Upper lobe of left lung (tissue), 6 donors: ENCODE measurements around the gene PLIN3. TPM values are rescaled to one million over a fixed set of nuclear protein-coding genes. Genes with fewer than 3 reads are reported as not detected.
"Not testable (repeated sequence)": the region's sequence is repeated elsewhere in the genome, so short reads cannot be mapped to it uniquely, and the experiment has no call there.

ENCODE experiments used
- ATAC-seq, 2 donors: fragments of 200-7000 bp; cut with Tn5 transposase; one replicate each; pipeline ENCODE4 v1.9.1; 2022; ENCODE audit warnings: mild to moderate bottlenecking in 2 of 2, moderate library complexity in 2 of 2; ENCODE audit not compliant: low FRiP score in 2 of 2
- DNase-seq, 2 donors: peaks; one replicate each; pipeline ENCODE4 v3.0.0-alpha.2; 2019 to 2020
- H3K27ac ChIP-seq, 4 donors: fragments of 200-600 bp; sonication (generic); one replicate each; pipeline ENCODE4 v1.5.1; 2016 to 2019
- H3K27me3 ChIP-seq, 4 donors: fragments of 200-600 bp; sonication (generic); one replicate each; pipeline ENCODE4 v1.5.1; 2017 to 2019
- H3K36me3 ChIP-seq, 4 donors: fragments of 200-600 bp; sonication (generic); one replicate each; pipeline ENCODE4 v1.5.1; 2016 to 2019
- H3K4me1 ChIP-seq, 4 donors: fragments of 200-600 bp; sonication (generic); one replicate each; pipeline ENCODE4 v1.5.1; 2018 to 2019
- H3K4me3 ChIP-seq, 4 donors: fragments of 200-600 bp; sonication (generic); one replicate each; pipeline ENCODE4 v1.5.1; 2017 to 2019; ENCODE audit warnings: mild to moderate bottlenecking in 2 of 4, moderate library complexity in 1 of 4
- H3K9me3 ChIP-seq, 4 donors: fragments of 200-600 bp; sonication (generic); one replicate each; pipeline ENCODE4 v1.5.1; 2018 to 2019
- CTCF ChIP-seq, 6 experiments: fragments of 450-650 bp in 4 of 6; fragments of 200-600 bp in 2 of 6; sonication (generic) in 2 of 6; IDR thresholded peaks; one replicate each; pipeline ENCODE4 v1.5.1; 2016 to 2019; ENCODE audit warnings: antibody characterized with exemption in 6 of 6
- EP300 ChIP-seq, 4 donors: sonication (generic); formaldehyde crosslinking; IDR thresholded peaks; one replicate each; pipeline ENCODE4 v1.5.1; 2017; ENCODE audit warnings: antibody characterized with exemption in 4 of 4, control low read depth in 2 of 4
- POLR2A ChIP-seq, 4 donors: fragments of 450-650 bp; IDR thresholded peaks; one replicate each; pipeline ENCODE4 v1.5.1; 2016 to 2017; ENCODE audit warnings: antibody characterized with exemption in 4 of 4, mild to moderate bottlenecking in 2 of 4
- POLR2AphosphoS5 ChIP-seq, 2 donors: sonication (generic); formaldehyde crosslinking; IDR thresholded peaks; one replicate each; pipeline ENCODE4 v1.5.1; 2017; ENCODE audit warnings: antibody characterized with exemption in 2 of 2
- WGBS, 2 donors: methylation state at CpG; one replicate each; pipeline ENCODE4 v1.1.5; 2017 to 2018; 5-methylcytosine and 5-hydroxymethylcytosine counted together
- total RNA-seq, 6 donors: library from RNA; depleted of rRNA in 4 of 6; stranded (reverse); fragments of >200 nt in 4 of 6; gene quantifications; one replicate each; pipeline versions ENCODE4 v1.1.0 to v1.2.1, GENCODE V29; 2016 to 2021
- donor health status: DM: no; HTN: no; CAD: no; lungs with moderate emphysema.
- donor health status: DM: no; HTN: yes; CAD: no; lungs with severe emphysema.

PLIN3 gene
- total RNA-seq, 6 donors from 2014 or later = 29.3 to 55.1 (median 38.4) TPM

- TF ChIP-seq POLR2AphosphoS5 (IDR thresholded peaks at IDR 0.05) (no peak), EP300 (IDR thresholded peaks at IDR 0.05) (no peak)
- H3K27ac ChIP-seq = no peak within 1 kb of the TSS
Measured at GRCh38 chr19:4902796-4903195, 35.3 kb upstream of the PLIN3 start, which contains the start of gene ARRDC5. Gene ARRDC5 (minus strand): TSS chr19:4902896. CDS start chr19:4902825, 71 bp downstream.

GRCh38 chr19:4900879-4901278 is 33.4 kb upstream of the PLIN3 start:
- not testable (repeated sequence) for DNase-seq, H3K27me3 ChIP-seq, H3K9me3 ChIP-seq, H3K4me3 ChIP-seq, H3K36me3 ChIP-seq, H3K27ac ChIP-seq, ATAC-seq, H3K4me1 ChIP-seq
- WGBS, 2 donors = 67 to 78% methylated on average over 13 of the region's 13 CpGs

More at GRCh38 chr19:4902796-4903195, 35.3 kb upstream of the PLIN3 start, which contains the start of gene ARRDC5:
- H3K36me3 ChIP-seq = no peaks in the 10 kb centered on the region
- no peaks in the 10 kb centered on the region for H3K4me1 ChIP-seq
- H3K27me3 ChIP-seq = no peaks in the 10 kb centered on the region
- ATAC-seq (no peak), DNase-seq (no peak)
- WGBS, 2 donors = 75 to 79% methylated on average over 6 of the region's 7 CpGs
- H3K4me3 ChIP-seq = no peak within 1 kb of the TSS
- no peaks in the 10 kb centered on the region for H3K9me3 ChIP-seq

GRCh38 chr19:4897146-4897545 is 29.7 kb upstream of the PLIN3 start:
- Histone ChIP-seq H3K9me3 (no peaks in the 10 kb centered on the region), H3K4me1 (no peaks in the 10 kb centered on the region), H3K36me3 (no peaks in the 10 kb centered on the region), H3K4me3 (no peak overlapping the region), H3K27ac (no peak overlapping the region), H3K27me3 (no peaks in the 10 kb centered on the region)
- 86 to 93% methylated on average over 7 of the region's 7 CpGs for WGBS, 2 donors
- TF ChIP-seq CTCF (IDR thresholded peaks at IDR 0.05) = no peak
- TF ChIP-seq EP300 (IDR thresholded peaks at IDR 0.05) = no peak
- TF ChIP-seq POLR2A (IDR thresholded peaks at IDR 0.05) = no peak
- no peak for TF ChIP-seq POLR2AphosphoS5 (IDR thresholded peaks at IDR 0.05)
- DNase-seq (no peak), ATAC-seq (no peak)

- H3K36me3 ChIP-seq = no peaks in the 10 kb centered on the region
- H3K27ac ChIP-seq = no peak overlapping the region
- no peaks in the 10 kb centered on the region for H3K27me3 ChIP-seq
- no peak for ATAC-seq
- TF ChIP-seq CTCF (IDR thresholded peaks at IDR 0.05) (no peak), POLR2A (IDR thresholded peaks at IDR 0.05) (no peak), EP300 (IDR thresholded peaks at IDR 0.05) (no peak), POLR2AphosphoS5 (IDR thresholded peaks at IDR 0.05) (no peak)
- DNase-seq = peak in 1 of 2 donors; percentile 34
- H3K9me3 ChIP-seq = no peaks in the 10 kb centered on the region
- H3K4me1 ChIP-seq = no peaks in the 10 kb centered on the region
- 52 to 71% methylated on average over 3 of the region's 3 CpGs for WGBS, 2 donors
- no peak overlapping the region for H3K4me3 ChIP-seq
Measured at GRCh38 chr19:4896372-4896771, 28.9 kb upstream of the PLIN3 start.

GRCh38 chr19:4892962-4893361 is 25.5 kb upstream of the PLIN3 start:
- DNase-seq, H3K36me3 ChIP-seq, H3K27me3 ChIP-seq, H3K27ac ChIP-seq, H3K4me3 ChIP-seq, H3K4me1 ChIP-seq, ATAC-seq, H3K9me3 ChIP-seq: not testable (repeated sequence)
- WGBS, 2 donors = 92% methylated on average over 11 of the region's 11 CpGs

GRCh38 chr19:4891066-4891465 is 23.6 kb upstream of the PLIN3 start:
- H3K9me3 ChIP-seq = no peaks in the 10 kb centered on the region
- no peak for ATAC-seq
- TF ChIP-seq POLR2A (IDR thresholded peaks at IDR 0.05) = no peak
- TF ChIP-seq POLR2AphosphoS5 (IDR thresholded peaks at IDR 0.05) = no peak
- no peak for TF ChIP-seq EP300 (IDR thresholded peaks at IDR 0.05)
- no peak for TF ChIP-seq CTCF (IDR thresholded peaks at IDR 0.05)
- no peaks in the 10 kb centered on the region for H3K36me3 ChIP-seq
- no peak overlapping the region for H3K27ac ChIP-seq
- no peak overlapping the region for H3K4me3 ChIP-seq
- WGBS, 2 donors = 93 to 95% methylated on average over 12 to 22 of the region's 22 CpGs
- DNase-seq = no peak
- H3K27me3 ChIP-seq = no peaks in the 10 kb centered on the region
- no peaks in the 10 kb centered on the region for H3K4me1 ChIP-seq
